NCI-H526 (cell line): ENCODE results near the gene TWSG1.
A peak's percentile ranks its signal among the peaks of the same experiment; 100 is the strongest.
"Not testable (repeated sequence)": the region's sequence is repeated elsewhere in the genome, so short reads cannot be mapped to it uniquely, and the experiment has no call there.

Experiments used
- DNase-seq, 2 experiments: peaks; one replicate each; lab custom pipeline; 2025; lab: John Stamatoyannopoulos, UW

Gene TWSG1

GRCh38 chr18:9392726-9393125, 58.2 kb downstream of the TWSG1 start:
- no peak for DNase-seq

- DNase-seq, result no peak
These were observed 59.5 kb downstream of the TWSG1 start for GRCh38 chr18:9394046-9394445.

- no peak for DNase-seq
These were observed 65.6 kb downstream of the TWSG1 start for GRCh38 chr18:9400197-9400596.

GRCh38 chr18:9401176-9401575, 66.6 kb downstream of the TWSG1 start:
- no peak for DNase-seq

- DNase-seq, result not testable (repeated sequence)
These were observed 67.9 kb downstream of the TWSG1 start for GRCh38 chr18:9402358-9403007.

- DNase-seq, result peak in 1 of 2 experiments; percentile 6
These were observed 69.4 kb downstream of the TWSG1 start for GRCh38 chr18:9403795-9404564.

- DNase-seq, result no peak
These were observed 70.0 kb downstream of the TWSG1 start for GRCh38 chr18:9404565-9405060.

- no peak for DNase-seq
These were observed 70.6 kb downstream of the TWSG1 start for GRCh38 chr18:9405130-9405529.

GRCh38 chr18:9405977-9406376, 71.4 kb downstream of the TWSG1 start:
- no peak for DNase-seq

GRCh38 chr18:9410515-9410914, 75.9 kb downstream of the TWSG1 start:
- no peak for DNase-seq

- DNase-seq, result no peak
These were observed 79.0 kb downstream of the TWSG1 start for GRCh38 chr18:9413576-9413975.

- DNase-seq, result no peak
These were observed 82.0 kb downstream of the TWSG1 start for GRCh38 chr18:9416563-9417072.

GRCh38 chr18:9417073-9417851, 82.7 kb downstream of the TWSG1 start:
- no peak for DNase-seq

GRCh38 chr18:9418047-9418690, 83.6 kb downstream of the TWSG1 start:
- DNase-seq, result no peak

- no peak for DNase-seq
These were observed 85.5 kb downstream of the TWSG1 start for GRCh38 chr18:9419956-9420631.

GRCh38 chr18:9421096-9421900, 86.7 kb downstream of the TWSG1 start:
- DNase-seq, result no peak

GRCh38 chr18:9421901-9422327, 87.3 kb downstream of the TWSG1 start:
- DNase-seq, result no peak

GRCh38 chr18:9422816-9423519, 88.4 kb downstream of the TWSG1 start:
- DNase-seq, result no peak

GRCh38 chr18:9423648-9424047, 89.1 kb downstream of the TWSG1 start:
- DNase-seq, result not testable (repeated sequence)

GRCh38 chr18:9424235-9424634, 89.7 kb downstream of the TWSG1 start:
- DNase-seq, result not testable (repeated sequence)
